ENCODE results near the gene PRAMEF11.
"Not testable (repeated sequence)": the region's sequence is repeated elsewhere in the genome, so short reads cannot be mapped to it uniquely, and the experiment has no call there.

PRAMEF11 gene

DNA sequence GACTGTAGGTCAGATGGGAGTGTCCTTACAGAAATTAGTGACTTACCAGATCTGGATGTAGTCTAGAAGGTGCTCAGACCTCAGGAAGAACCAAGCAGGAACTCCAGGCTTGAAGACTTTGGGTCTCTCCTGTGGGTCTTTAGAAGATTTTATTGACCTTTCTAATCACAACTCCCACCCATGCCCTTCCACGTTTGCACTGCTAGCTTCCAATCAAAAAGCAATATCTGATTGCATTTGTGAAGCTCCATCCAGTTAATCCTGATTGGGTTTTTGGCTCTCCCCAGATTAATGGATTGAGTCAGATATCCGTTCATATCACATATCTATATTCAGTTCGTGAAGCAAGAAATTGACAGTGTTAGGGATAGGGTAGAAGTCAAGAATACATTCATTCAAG lies at the start of gene PRAMEF11:
PRAMEF11 (minus strand) TSS at position 101 of the 400 bp plus-strand sequence. CDS start 2,621 bp downstream, outside the sequence.
- H3K4me2 ChIP-seq; H3K27ac ChIP-seq; H3K9ac ChIP-seq; H3K4me1 ChIP-seq; H3K36me3 ChIP-seq; H3K9me3 ChIP-seq (replicated peaks in 1 of 11); H3K4me3 ChIP-seq; H4K20me1 ChIP-seq; H3K27me3 ChIP-seq: not testable (repeated sequence)

DNA sequence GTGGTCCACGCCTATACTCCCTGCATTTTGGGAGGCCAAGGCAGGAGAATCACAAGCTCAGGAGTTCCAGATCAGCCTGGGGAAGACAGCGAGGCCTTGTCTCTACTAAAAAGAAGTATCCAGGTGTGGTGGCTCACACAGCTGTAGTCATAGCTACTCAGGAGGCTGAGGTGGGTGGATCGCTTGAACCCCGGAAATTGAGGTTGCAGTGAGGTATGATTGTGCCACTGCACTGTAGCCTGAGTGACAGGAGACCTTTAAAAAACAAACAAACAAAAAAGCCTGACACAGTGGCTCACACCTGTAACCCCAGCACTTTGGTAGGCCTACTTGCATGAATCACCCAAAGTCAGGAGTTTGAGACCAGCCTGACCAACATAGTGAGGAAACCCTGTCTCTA lies 47.2 kb upstream of the PRAMEF11 start:
- H3K4me3 ChIP-seq; H3K9me3 ChIP-seq (replicated peaks in 1 of 11); H4K20me1 ChIP-seq; H3K27me3 ChIP-seq; H3K9ac ChIP-seq; H3K4me2 ChIP-seq; H3K27ac ChIP-seq; H3K36me3 ChIP-seq; H3K4me1 ChIP-seq: not testable (repeated sequence)

DNA sequence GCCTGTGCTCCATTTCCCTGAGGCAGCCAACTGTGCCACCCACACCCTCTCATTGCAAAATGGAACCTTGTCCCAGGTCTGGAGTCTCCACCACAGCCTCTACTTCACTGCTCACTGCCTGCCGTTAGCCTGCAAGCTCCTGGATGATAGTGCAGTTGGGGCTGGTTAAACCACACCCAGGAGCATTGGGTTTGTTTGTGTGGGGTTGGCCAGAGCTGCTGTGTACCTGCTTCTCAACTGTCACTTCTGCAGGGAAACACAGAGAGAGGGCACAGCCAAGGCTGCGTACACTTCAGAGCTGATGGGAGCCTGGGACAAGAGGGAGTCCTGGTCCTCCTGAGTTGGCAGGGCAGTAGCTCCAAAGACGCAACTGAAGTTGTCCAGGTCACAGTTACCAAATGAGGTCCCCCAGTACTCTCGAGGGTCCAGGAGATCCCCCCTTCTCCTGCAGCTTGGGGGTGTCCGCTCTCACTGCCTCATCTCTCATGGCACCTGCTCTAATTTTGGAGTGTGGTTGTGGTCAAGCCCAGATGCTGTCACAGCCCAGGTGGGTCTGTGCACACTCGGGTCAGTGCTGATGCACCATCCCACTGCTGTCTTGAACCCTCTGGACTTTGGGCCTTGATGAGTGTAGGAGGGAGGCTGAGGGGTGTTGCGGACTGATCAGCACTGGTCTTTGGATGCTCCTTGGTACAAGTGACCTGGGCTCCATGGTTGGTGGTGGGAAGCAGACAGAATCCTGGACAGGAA lies 32.1 kb upstream of the PRAMEF11 start:
- H3K9ac ChIP-seq; H3K4me3 ChIP-seq; H3K9me3 ChIP-seq (replicated peaks in 1 of 11); H3K36me3 ChIP-seq; H4K20me1 ChIP-seq; H3K4me1 ChIP-seq; H3K27me3 ChIP-seq; H3K27ac ChIP-seq; H3K4me2 ChIP-seq: not testable (repeated sequence)

DNA sequence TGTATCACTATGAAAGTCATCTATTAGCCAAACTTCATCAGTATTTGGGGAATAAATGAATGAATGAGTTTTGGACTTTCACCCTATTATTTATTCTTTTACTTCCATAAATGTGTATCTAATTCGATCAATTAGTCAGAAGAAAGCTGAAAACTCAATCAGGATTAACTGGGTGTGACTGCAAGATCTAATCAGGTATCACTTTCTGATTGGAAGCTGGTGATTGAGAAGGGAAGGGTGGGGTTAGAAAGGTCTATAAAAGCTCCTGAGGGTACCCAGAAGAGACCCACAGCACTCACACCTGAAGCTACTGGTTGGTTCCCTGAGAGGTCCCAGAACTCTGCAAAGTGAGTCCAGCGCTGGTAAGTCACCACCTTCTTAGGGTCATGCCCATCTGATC lies 25.6 kb upstream of the PRAMEF11 start, which contains the start of gene PRAMEF2:
PRAMEF2 (plus strand) TSS at position 301 of the 400 bp plus-strand sequence. CDS start 1,924 bp downstream, outside the sequence.
- not testable (repeated sequence) for H3K9me3 ChIP-seq (replicated peaks in 1 of 11); H3K9ac ChIP-seq; H3K4me2 ChIP-seq; H3K27me3 ChIP-seq; H3K4me3 ChIP-seq; H3K27ac ChIP-seq; H3K36me3 ChIP-seq; H3K4me1 ChIP-seq; H4K20me1 ChIP-seq

DNA sequence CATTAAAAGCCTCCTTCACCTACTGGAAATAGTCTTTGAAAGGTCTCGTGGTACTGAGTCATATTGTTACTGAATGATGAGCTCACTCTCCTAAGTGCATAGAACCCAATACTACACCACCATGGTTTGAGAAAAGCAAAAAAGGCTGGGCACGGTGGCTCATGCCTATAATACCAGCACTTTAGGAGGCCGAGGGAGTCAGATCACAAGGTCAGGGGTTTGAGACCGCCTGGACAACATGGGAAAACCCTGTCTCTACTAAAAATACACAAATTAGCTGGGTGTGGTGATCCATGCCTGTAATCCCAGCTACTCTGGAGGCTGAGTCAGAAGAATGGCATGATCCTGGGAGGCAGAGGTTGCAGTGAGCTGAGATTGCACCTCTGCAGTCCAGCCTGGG lies 20.6 kb upstream of the PRAMEF11 start:
- H3K9me3 ChIP-seq (replicated peaks in 1 of 11), result no peaks in the 10 kb centered on the region
- no peak for TF ChIP-seq Cebpa-rat (IDR thresholded peaks at IDR 0.05)
- no peaks in the 10 kb centered on the region for H3K27me3 ChIP-seq
- no peaks in the 10 kb centered on the region for H4K20me1 ChIP-seq
- no peaks in the 10 kb centered on the region for H3K4me1 ChIP-seq
- H3K36me3 ChIP-seq, result no peaks in the 10 kb centered on the region
- H3K9ac ChIP-seq, result no peak overlapping the region
- H3K27ac ChIP-seq, result no peak overlapping the region
- H3K4me3 ChIP-seq, result no peak overlapping the region
- H3K4me2 ChIP-seq, result no peak overlapping the region

DNA sequence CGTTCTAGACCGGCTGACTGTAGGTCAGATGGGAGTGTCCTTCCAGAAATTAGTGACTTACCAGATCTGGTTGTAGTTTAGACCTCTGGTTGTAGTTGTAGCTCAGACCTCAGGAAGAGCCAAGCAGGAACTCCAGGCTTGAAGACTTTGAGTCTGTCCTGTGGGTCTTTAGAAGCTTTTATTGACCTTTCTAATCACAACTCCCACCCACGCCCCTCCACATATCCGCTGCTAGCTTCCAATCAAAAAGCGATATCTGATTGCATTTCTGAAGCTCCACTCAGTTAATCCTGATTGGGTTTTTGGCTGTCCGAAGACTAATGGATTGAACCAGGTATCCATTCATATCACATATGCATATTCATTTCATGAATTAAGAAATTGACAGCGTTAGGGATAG lies 17.4 kb upstream of the PRAMEF11 start, which contains the start of gene HNRNPCL1:
HNRNPCL1 (minus strand) TSS at position 101 of the 400 bp plus-strand sequence. CDS start 431 bp downstream, outside the sequence.
- not testable (repeated sequence) for H3K9me3 ChIP-seq (replicated peaks in 1 of 11); H3K36me3 ChIP-seq; H3K4me3 ChIP-seq; H4K20me1 ChIP-seq; H3K4me2 ChIP-seq; H3K9ac ChIP-seq; H3K27ac ChIP-seq; H3K4me1 ChIP-seq; H3K27me3 ChIP-seq

DNA sequence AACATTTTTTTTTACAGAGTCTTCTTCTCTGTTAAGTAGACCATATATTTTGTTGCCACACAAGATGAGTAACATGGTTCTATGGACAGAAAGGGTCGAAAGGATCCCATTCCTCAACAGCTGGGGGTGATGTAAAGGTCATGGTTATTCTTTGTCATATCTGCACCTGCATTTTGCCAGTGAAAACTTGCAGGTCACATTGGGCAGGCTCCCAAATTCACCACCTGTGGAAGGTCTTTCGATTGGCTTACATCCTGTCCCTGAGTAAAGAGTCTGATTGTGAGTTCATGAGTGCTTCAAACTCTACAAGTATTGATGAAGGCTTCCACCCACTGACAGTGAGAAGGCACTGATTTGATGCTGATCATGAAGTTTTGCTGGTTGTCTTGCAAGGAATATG lies 2.0 kb upstream of the PRAMEF11 start:
- H3K9ac ChIP-seq; H3K9me3 ChIP-seq (replicated peaks in 1 of 11); H3K36me3 ChIP-seq; H3K4me2 ChIP-seq; H3K4me1 ChIP-seq; H3K27ac ChIP-seq; H3K4me3 ChIP-seq; H3K27me3 ChIP-seq; H4K20me1 ChIP-seq: not testable (repeated sequence)

DNA sequence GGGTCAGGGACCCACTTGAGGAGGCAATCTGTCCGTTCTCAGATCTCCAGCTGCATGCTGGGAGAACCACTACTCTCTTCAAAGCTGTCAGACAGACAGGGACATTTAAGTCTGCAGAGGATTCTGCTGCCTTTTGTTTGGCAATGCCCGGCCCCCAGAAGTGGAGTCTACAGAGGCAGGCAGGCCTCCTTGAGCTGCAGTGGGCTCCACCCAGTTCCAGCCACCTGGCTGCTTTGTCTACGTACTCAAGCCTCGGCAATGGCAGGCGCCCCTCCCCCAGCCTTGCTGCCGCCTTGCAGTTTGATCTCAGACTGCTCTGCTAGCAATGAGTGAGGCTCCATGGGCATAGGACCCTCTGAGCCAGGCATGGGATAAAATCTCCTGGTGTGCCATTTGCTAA lies 12.1 kb downstream of the PRAMEF11 start:
- not testable (repeated sequence) for H3K4me3 ChIP-seq; H3K9ac ChIP-seq; H3K4me1 ChIP-seq; H4K20me1 ChIP-seq; H3K4me2 ChIP-seq; H3K9me3 ChIP-seq (replicated peaks in 1 of 11); H3K36me3 ChIP-seq; H3K27ac ChIP-seq; H3K27me3 ChIP-seq

DNA sequence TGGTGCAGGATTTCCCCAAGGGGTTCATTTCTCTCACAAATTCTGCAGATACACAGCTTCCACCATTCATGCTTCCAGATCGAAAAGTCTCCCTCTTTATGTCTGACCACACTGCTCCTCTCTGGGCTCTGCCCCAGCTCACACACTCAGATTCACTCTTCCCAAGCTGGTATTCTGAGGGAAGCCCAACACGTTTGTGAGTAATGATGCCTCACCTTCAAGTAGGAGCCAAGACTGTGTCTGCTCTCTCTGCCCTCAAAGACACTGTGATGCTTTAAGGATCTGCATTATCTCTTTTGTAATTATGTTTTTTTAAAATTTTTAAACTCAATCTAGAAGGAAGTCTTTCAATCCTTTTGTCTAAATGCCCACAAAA lies 19.8 kb downstream of the PRAMEF11 start:
- H3K4me2 ChIP-seq, result no peak overlapping the region
- TF ChIP-seq Cebpa-rat (IDR thresholded peaks at IDR 0.05), result no peak
- H4K20me1 ChIP-seq, result no peaks in the 10 kb centered on the region; a peak in 2 of 22 replicates
- H3K27ac ChIP-seq, result no peak overlapping the region
- H3K4me1 ChIP-seq, result no peaks in the 10 kb centered on the region
- no peaks in the 10 kb centered on the region for H3K36me3 ChIP-seq
- no peak overlapping the region for H3K9ac ChIP-seq
- H3K4me3 ChIP-seq, result no peak overlapping the region
- no peaks in the 10 kb centered on the region for H3K27me3 ChIP-seq
- H3K9me3 ChIP-seq (replicated peaks in 1 of 11), result no peaks in the 10 kb centered on the region

DNA sequence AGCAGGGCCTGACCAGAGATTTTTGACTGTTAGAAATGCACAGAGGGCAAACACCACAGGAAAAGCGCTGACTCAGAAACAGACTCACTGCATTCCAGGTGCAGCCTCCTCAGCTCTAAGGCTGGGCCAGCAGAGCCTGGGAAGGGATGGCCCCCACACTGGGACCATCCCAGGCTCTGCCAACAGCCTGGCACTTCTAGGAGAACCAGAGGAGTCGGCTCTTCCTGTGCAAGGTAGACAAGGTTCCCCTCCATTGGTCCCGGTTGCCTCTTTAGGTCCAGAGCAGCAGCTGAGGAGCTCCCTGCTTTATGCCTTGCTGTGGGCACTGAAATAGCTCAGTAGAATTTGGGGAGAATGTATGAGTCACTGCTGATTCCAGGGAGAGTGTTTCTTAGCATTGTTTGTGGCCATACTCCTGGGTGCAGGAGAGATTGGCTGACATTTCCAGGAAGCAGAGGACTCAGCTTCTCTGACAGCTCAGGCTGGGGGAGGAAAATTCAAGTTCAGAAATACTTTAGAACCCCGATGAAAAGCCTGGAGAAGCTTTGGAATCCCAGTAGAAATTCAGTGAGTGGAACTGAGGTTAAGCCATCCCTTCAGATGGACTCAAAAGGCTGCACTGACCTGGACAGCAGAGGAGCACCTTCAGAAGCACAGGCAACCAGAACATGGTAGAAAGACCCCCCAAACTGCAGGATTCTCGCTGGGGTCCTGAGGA lies 20.4 kb downstream of the PRAMEF11 start:
- H3K9ac ChIP-seq, result no peak overlapping the region
- no peaks in the 10 kb centered on the region; a peak in 2 of 22 replicates for H4K20me1 ChIP-seq
- H3K27me3 ChIP-seq, result no peaks in the 10 kb centered on the region
- 0 out of 22 replicates have a peak overlapping the region, but pooled peaks of 1 of the 11 experiments have one; percentile 5 for H3K4me2 ChIP-seq
- H3K4me3 ChIP-seq, result no peak overlapping the region
- no peaks in the 10 kb centered on the region for H3K4me1 ChIP-seq
- H3K36me3 ChIP-seq, result no peaks in the 10 kb centered on the region
- no peaks in the 10 kb centered on the region for H3K9me3 ChIP-seq (replicated peaks in 1 of 11)
- TF ChIP-seq Cebpa-rat (IDR thresholded peaks at IDR 0.05), result no peak
- no peak overlapping the region for H3K27ac ChIP-seq
